Tibial artery (tissue), 4 donors: ENCODE measurements around the gene DPF3.

Experiments
- DNase-seq, 2 donors: peaks; one replicate each; pipeline ENCODE4 v3.0.0-alpha.2; 2019
- H3K27ac ChIP-seq, 2 donors: fragments of 200-600 bp; sonication (generic) in 1 of 2; 1 replicate in 1 of 2; 2 replicates in 1 of 2; pipeline ENCODE4 v1.5.1; 2018 to 2019; ENCODE audit warnings: mild to moderate bottlenecking in 1 of 2
- H3K27me3 ChIP-seq, 2 donors: fragments of 200-600 bp; sonication (generic) in 1 of 2; one replicate each; pipeline versions ENCODE4 v1.5.1 to v1.6.0; 2016 to 2019
- H3K36me3 ChIP-seq, 3 donors: fragments of 200-600 bp; sonication (generic) in 2 of 3; one replicate each; pipeline ENCODE4 v1.5.1; 2016 to 2019; ENCODE audit warnings: mild to moderate bottlenecking in 2 of 3
- H3K4me1 ChIP-seq, 4 donors: fragments of 200-600 bp; sonication (generic) in 2 of 4; 1 replicate in 3 of 4; 2 replicates in 1 of 4; pipeline ENCODE4 v1.5.1; 2016 to 2019
- H3K4me3 ChIP-seq, 2 donors: fragments of 200-600 bp; sonication (generic) in 1 of 2; 1 replicate in 1 of 2; 2 replicates in 1 of 2; pipeline ENCODE4 v1.5.1; 2018 to 2019; ENCODE audit warnings: mild to moderate bottlenecking in 2 of 2
- H3K9me3 ChIP-seq, 3 donors: fragments of 200-600 bp; sonication (generic) in 1 of 3; one replicate each; pipeline ENCODE4 v1.5.1; 2016 to 2019
- CTCF ChIP-seq, 2 experiments: fragments of 200-600 bp in 1 of 2; fragments of 450-650 bp in 1 of 2; IDR thresholded peaks; one replicate each; pipeline ENCODE4 v1.5.1; 2017 to 2019; ENCODE audit warnings: antibody characterized with exemption in 2 of 2, mild to moderate bottlenecking in 1 of 2, moderate library complexity in 1 of 2
- intact Hi-C: fragments of 100-400 bp; cut with DNase I; formaldehyde crosslinking; loops from one replicate; pipeline ENCODE4 v1.15.0; 2023; ENCODE audit warnings: low total_unique reads

DPF3 gene

GRCh38 chr14:72904840-72905561 lies 11.1 kb upstream of the DPF3 start:
- Histone ChIP-seq H3K36me3 (no peaks in the 10 kb centered on the region), H3K4me1 (peaks cover 0 to 47% (median 34%) of the 10 kb centered on the region in 4 donors), H3K9me3 (no peaks in the 10 kb centered on the region), H3K27me3 (no peaks in the 10 kb centered on the region), H3K4me3 (no peak overlapping the region), H3K27ac (no peak overlapping the region)
- peak; percentile 64 to 80 for DNase-seq
- peak; percentile 96 to 98 for TF ChIP-seq CTCF (IDR thresholded peaks at IDR 0.05)
- intact Hi-C loops: loop anchor here (2.0 kb wide), 1 partner anchor 388 kb away; no protein-coding TSS in a partner anchor

GRCh38 chr14:72904218-72904617 lies 10.3 kb upstream of the DPF3 start:
- Histone ChIP-seq H3K36me3 (no peaks in the 10 kb centered on the region), H3K4me3 (no peak overlapping the region), H3K4me1 (peaks cover 0 to 42% (median 32%) of the 10 kb centered on the region in 4 donors), H3K27ac (no peak overlapping the region), H3K9me3 (no peaks in the 10 kb centered on the region), H3K27me3 (no peaks in the 10 kb centered on the region)
- DNase-seq: no peak
- no peak for TF ChIP-seq CTCF (IDR thresholded peaks at IDR 0.05)
- intact Hi-C loops: loop anchor here (2.0 kb wide), 1 partner anchor 387 kb away; no protein-coding TSS in a partner anchor

- intact Hi-C loops: loop anchor here (2.0 kb wide), 1 partner anchor 387 kb away; no protein-coding TSS in a partner anchor
- H3K4me3 ChIP-seq: no peak overlapping the region
- no peaks in the 10 kb centered on the region for H3K9me3 ChIP-seq
- no peak for DNase-seq
- H3K4me1 ChIP-seq: peaks cover 0 to 37% (median 29%) of the 10 kb centered on the region in 4 donors
- no peak overlapping the region for H3K27ac ChIP-seq
- no peaks in the 10 kb centered on the region for H3K27me3 ChIP-seq
- H3K36me3 ChIP-seq: no peaks in the 10 kb centered on the region
- TF ChIP-seq CTCF (IDR thresholded peaks at IDR 0.05): no peak
Measured at GRCh38 chr14:72903716-72904115, 9.8 kb upstream of the DPF3 start.

- Histone ChIP-seq H3K4me3 (no peak overlapping the region), H3K27ac (no peak overlapping the region), H3K27me3 (no peaks in the 10 kb centered on the region), H3K36me3 (no peaks in the 10 kb centered on the region), H3K9me3 (no peaks in the 10 kb centered on the region), H3K4me1 (peaks cover 0 to 29% (median 25%) of the 10 kb centered on the region in 4 donors)
- DNase-seq: no peak
- intact Hi-C loops: no loop called here
- no peak for TF ChIP-seq CTCF (IDR thresholded peaks at IDR 0.05)
Measured at GRCh38 chr14:72902801-72903530, 9.1 kb upstream of the DPF3 start.

- no peaks in the 10 kb centered on the region for H3K27me3 ChIP-seq
- H3K27ac ChIP-seq: no peak overlapping the region
- H3K4me3 ChIP-seq: no peak overlapping the region
- intact Hi-C loops: no loop called here
- no peaks in the 10 kb centered on the region for H3K9me3 ChIP-seq
- H3K36me3 ChIP-seq: no peaks in the 10 kb centered on the region
- no peak for TF ChIP-seq CTCF (IDR thresholded peaks at IDR 0.05)
- peaks cover 0 to 13% (median 10%) of the 10 kb centered on the region in 4 donors for H3K4me1 ChIP-seq
- no peak for DNase-seq
Measured at GRCh38 chr14:72901361-72901760, 7.5 kb upstream of the DPF3 start.
